WTC11 (cell line): ENCODE results near the gene CXCL9. TPM values are rescaled to one million over a fixed set of nuclear protein-coding genes. Genes with fewer than 3 reads are reported as not detected.

Experiments used
- ATAC-seq: fragments of 200-7000 bp; cut with Tn5 transposase; 2 replicates; pipeline ENCODE4 v1.10.0; 2021; ENCODE audit warnings: mild to moderate bottlenecking, moderate library complexity
- CTCF ChIA-PET: fragments of 300-600 bp; sonication (Branson Sonifier 250); formaldehyde crosslinking; loops from one replicate; lab custom pipeline; 2021; ENCODE audit warnings: antibody characterized with exemption; lab: Charles Lee
- POLR2A ChIA-PET: fragments of 350-600 bp; sonication (Branson Sonifier 250); formaldehyde crosslinking; loops from one replicate; lab custom pipeline; 2021; ENCODE audit warnings: antibody characterized with exemption; lab: Charles Lee
- DNase-seq: peaks from one replicate; pipeline ENCODE4 v3.0.0; 2021; ENCODE audit warnings: low spot score
- H3K27ac Mint-ChIP-seq: 2 replicates; pipeline ENCODE4 v1.8.0; 2021; ENCODE audit warnings: mixed read lengths
- H3K27me3 Mint-ChIP-seq: 2 replicates; pipeline ENCODE4 v1.8.0; 2021; ENCODE audit warnings: low read depth, mild to moderate bottlenecking, moderate library complexity, mixed read lengths
- H3K36me3 Mint-ChIP-seq: 2 replicates; pipeline ENCODE4 v1.8.0; 2021; ENCODE audit warnings: mixed read lengths
- H3K4me1 Mint-ChIP-seq: 2 replicates; pipeline ENCODE4 v1.8.0; 2022; ENCODE audit warnings: mixed read lengths
- H3K4me3 Mint-ChIP-seq: 2 replicates; pipeline ENCODE4 v1.8.0; 2021; ENCODE audit warnings: mild to moderate bottlenecking, moderate library complexity, mixed read lengths
- H3K9me3 Mint-ChIP-seq: 2 replicates; pipeline ENCODE4 v1.8.0; 2021; ENCODE audit warnings: mixed read lengths
- ARID4B ChIP-seq: sonication (generic); formaldehyde crosslinking; IDR thresholded peaks from 2 replicates; pipeline ENCODE4 v1.8.0; 2023; ENCODE audit warnings: missing genetic modification reagents, mild to moderate bottlenecking, borderline replicate concordance
- FOXK1 ChIP-seq: sonication (generic); formaldehyde crosslinking; IDR thresholded peaks from 2 replicates; pipeline ENCODE4 v1.8.0; 2022; ENCODE audit warnings: mild to moderate bottlenecking, moderate library complexity, missing genetic modification reagents
- FOXP1 ChIP-seq: sonication (generic); formaldehyde crosslinking; IDR thresholded peaks from 2 replicates; pipeline ENCODE4 v1.8.0; 2022; ENCODE audit warnings: missing genetic modification reagents, mild to moderate bottlenecking, moderate library complexity, borderline replicate concordance
- OVOL2 ChIP-seq: fragments of 250-450 bp; sonication (Bioruptor Pico); IDR thresholded peaks from 2 replicates; pipeline ENCODE4 v1.9.0; 2021; ENCODE audit warnings: mild to moderate bottlenecking, borderline replicate concordance
- SOX15 ChIP-seq: fragments of 250-450 bp; sonication (Bioruptor Pico); IDR thresholded peaks from 2 replicates; pipeline ENCODE4 v1.9.0; 2021; ENCODE audit warnings: mild to moderate bottlenecking
- TCF7 ChIP-seq: sonication (generic); formaldehyde crosslinking; IDR thresholded peaks from 2 replicates; pipeline ENCODE4 v1.8.0; 2022; ENCODE audit warnings: mild to moderate bottlenecking, low read depth, missing genetic modification reagents, moderate library complexity
- ZNF138 ChIP-seq: sonication (generic); formaldehyde crosslinking; conservative IDR thresholded peaks from 2 replicates; pipeline ENCODE4 v1.8.1; 2022; ENCODE audit warnings: mild to moderate bottlenecking, moderate library complexity, missing genetic modification reagents
- ZNF532 ChIP-seq: fragments of 250-450 bp; sonication (Bioruptor Pico); IDR thresholded peaks from 2 replicates; pipeline ENCODE4 v1.9.0; 2021; ENCODE audit warnings: mild to moderate bottlenecking, borderline replicate concordance
- total RNA-seq: library from RNA; stranded (reverse); gene quantifications from 3 replicates; pipeline ENCODE4 v1.2.3, GENCODE V29; 2021
- TF ChIP-seq, protein P1 (sequence below): sonication (generic); formaldehyde crosslinking; IDR thresholded peaks from 2 replicates; pipeline ENCODE4 v1.8.0; 2022; ENCODE audit warnings: mild to moderate bottlenecking, missing genetic modification reagents
- TF ChIP-seq, protein P2 (sequence below): fragments of 250-450 bp; sonication (Bioruptor Pico); IDR thresholded peaks from 2 replicates; pipeline ENCODE4 v1.9.0; 2021; ENCODE audit warnings: moderate library complexity, mild to moderate bottlenecking, inconsistent platforms, borderline replicate concordance
- TF ChIP-seq, protein P3 (sequence below): fragments of 200-600 bp; IDR thresholded peaks from 2 replicates; pipeline ENCODE4 v1.8.0; 2022; ENCODE audit warnings: antibody characterized with exemption
- TF ChIP-seq, protein P4 (sequence below): sonication (generic); formaldehyde crosslinking; IDR thresholded peaks from 2 replicates; pipeline ENCODE4 v1.8.1; 2023; ENCODE audit warnings: mild to moderate bottlenecking, moderate library complexity, missing genetic modification reagents

Gene CXCL9
- total RNA-seq, 1 experiment from 2014 or later = 0.07 TPM

DNA sequence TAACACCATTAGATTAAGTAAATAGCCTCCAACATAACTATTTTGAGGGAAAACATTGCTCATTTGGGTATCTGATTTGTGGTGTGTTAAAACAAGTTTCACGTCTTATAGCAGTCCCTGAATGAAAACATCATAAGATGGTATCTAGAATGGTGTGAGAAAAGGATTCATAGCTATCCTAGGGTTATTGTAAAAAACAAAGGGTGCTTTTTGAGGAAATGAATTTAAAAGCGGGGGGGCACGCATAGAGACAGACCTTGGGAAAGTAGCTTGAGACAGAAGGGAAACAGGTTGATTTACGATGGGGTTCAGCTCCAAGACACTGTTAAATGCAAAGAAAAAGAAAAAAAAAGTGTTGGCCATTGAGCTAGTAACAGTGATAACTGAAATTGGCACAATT is 16.8 kb upstream of the CXCL9 start:
- ChIA-PET POLR2A (interaction anchor here (0.6 kb wide), 1 partner anchor 15 kb away, joined by 4 read pairs; no protein-coding TSS in a partner anchor), CTCF (no interaction called here)
- ATAC-seq (no peak), DNase-seq (no peak)
- H3K4me3 Mint-ChIP-seq = no peak overlapping the region
- TF ChIP-seq FOXP1 (CRISPR knock-in tag) (no peak), ZNF532 (CRISPR knock-in tag) (no peak), ZNF138 (CRISPR knock-in tag) (no peak), TCF7 (CRISPR knock-in tag) (no peak), ARID4B (CRISPR knock-in tag) (no peak), SOX15 (CRISPR knock-in tag) (no peak), FOXK1 (CRISPR knock-in tag) (no peak), OVOL2 (CRISPR knock-in tag) (no peak)
- TF ChIP-seq, protein P1, sequence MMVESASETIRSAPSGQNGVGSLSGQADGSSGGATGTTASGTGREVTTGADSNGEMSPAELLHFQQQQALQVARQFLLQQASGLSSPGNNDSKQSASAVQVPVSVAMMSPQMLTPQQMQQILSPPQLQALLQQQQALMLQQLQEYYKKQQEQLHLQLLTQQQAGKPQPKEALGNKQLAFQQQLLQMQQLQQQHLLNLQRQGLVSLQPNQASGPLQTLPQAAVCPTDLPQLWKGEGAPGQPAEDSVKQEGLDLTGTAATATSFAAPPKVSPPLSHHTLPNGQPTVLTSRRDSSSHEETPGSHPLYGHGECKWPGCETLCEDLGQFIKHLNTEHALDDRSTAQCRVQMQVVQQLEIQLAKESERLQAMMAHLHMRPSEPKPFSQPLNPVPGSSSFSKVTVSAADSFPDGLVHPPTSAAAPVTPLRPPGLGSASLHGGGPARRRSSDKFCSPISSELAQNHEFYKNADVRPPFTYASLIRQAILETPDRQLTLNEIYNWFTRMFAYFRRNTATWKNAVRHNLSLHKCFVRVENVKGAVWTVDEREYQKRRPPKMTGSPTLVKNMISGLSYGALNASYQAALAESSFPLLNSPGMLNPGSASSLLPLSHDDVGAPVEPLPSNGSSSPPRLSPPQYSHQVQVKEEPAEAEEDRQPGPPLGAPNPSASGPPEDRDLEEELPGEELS (CRISPR knock-in tag) = no peak
- TF ChIP-seq, protein P2, sequence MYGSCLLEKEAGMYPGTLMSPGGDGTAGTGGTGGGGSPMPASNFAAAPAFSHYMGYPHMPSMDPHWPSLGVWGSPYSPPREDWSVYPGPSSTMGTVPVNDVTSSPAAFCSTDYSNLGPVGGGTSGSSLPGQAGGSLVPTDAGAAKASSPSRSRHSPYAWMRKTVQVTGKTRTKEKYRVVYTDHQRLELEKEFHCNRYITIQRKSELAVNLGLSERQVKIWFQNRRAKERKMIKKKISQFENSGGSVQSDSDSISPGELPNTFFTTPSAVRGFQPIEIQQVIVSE (CRISPR knock-in tag) = no peak
- TF ChIP-seq, protein P3, sequence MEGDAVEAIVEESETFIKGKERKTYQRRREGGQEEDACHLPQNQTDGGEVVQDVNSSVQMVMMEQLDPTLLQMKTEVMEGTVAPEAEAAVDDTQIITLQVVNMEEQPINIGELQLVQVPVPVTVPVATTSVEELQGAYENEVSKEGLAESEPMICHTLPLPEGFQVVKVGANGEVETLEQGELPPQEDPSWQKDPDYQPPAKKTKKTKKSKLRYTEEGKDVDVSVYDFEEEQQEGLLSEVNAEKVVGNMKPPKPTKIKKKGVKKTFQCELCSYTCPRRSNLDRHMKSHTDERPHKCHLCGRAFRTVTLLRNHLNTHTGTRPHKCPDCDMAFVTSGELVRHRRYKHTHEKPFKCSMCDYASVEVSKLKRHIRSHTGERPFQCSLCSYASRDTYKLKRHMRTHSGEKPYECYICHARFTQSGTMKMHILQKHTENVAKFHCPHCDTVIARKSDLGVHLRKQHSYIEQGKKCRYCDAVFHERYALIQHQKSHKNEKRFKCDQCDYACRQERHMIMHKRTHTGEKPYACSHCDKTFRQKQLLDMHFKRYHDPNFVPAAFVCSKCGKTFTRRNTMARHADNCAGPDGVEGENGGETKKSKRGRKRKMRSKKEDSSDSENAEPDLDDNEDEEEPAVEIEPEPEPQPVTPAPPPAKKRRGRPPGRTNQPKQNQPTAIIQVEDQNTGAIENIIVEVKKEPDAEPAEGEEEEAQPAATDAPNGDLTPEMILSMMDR = no peak
- TF ChIP-seq, protein P4, sequence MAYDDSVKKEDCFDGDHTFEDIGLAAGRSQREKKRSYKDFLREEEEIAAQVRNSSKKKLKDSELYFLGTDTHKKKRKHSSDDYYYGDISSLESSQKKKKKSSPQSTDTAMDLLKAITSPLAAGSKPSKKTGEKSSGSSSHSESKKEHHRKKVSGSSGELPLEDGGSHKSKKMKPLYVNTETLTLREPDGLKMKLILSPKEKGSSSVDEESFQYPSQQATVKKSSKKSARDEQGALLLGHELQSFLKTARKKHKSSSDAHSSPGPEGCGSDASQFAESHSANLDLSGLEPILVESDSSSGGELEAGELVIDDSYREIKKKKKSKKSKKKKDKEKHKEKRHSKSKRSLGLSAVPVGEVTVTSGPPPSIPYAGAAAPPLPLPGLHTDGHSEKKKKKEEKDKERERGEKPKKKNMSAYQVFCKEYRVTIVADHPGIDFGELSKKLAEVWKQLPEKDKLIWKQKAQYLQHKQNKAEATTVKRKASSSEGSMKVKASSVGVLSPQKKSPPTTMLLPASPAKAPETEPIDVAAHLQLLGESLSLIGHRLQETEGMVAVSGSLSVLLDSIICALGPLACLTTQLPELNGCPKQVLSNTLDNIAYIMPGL (CRISPR knock-in tag) = no peak
- no peaks in the 10 kb centered on the region for H3K36me3 Mint-ChIP-seq
- no peaks in the 10 kb centered on the region for H3K9me3 Mint-ChIP-seq
- peaks cover 12% of the 10 kb centered on the region; the same call in 1 of the 2 replicates for H3K27me3 Mint-ChIP-seq
- no peaks in the 10 kb centered on the region for H3K4me1 Mint-ChIP-seq
- H3K27ac Mint-ChIP-seq = no peak overlapping the region
